Neutrophil (primary cell): ENCODE data around the gene EYS.
A peak's percentile ranks its signal among the peaks of the same experiment; 100 is the strongest.

Source experiments
- H3K27ac ChIP-seq: fragments of 200-600 bp; sonication (generic); 2 replicates; pipeline ENCODE4 v1.5.1; 2016; ENCODE audit warnings: mild to moderate bottlenecking, moderate library complexity
- H3K27me3 ChIP-seq: fragments of 200-600 bp; sonication (generic); 2 replicates; pipeline ENCODE4 v1.6.0; 2016; ENCODE audit warnings: mild to moderate bottlenecking
- H3K36me3 ChIP-seq: fragments of 200-600 bp; sonication (generic); 2 replicates; pipeline ENCODE4 v1.5.1; 2017
- H3K4me1 ChIP-seq, 2 experiments: fragments of 200-600 bp in 1 of 2; sonication (generic) in 1 of 2; 1 replicate in 1 of 2; 2 replicates in 1 of 2; pipeline versions ENCODE4 v1.5.1 to v1.6.1; 2013 to 2016; ENCODE audit warnings: low read depth in 1 of 2, low read length in 1 of 2, mild to moderate bottlenecking in 1 of 2, moderate library complexity in 1 of 2; ENCODE audit not compliant: control insufficient read depth in 1 of 2, insufficient read depth in 1 of 2
- H3K4me3 ChIP-seq, 2 experiments: fragments of 200-600 bp in 1 of 2; sonication (generic) in 1 of 2; 1 replicate in 1 of 2; 2 replicates in 1 of 2; pipeline ENCODE4 v1.5.1; 2013 to 2016; ENCODE audit warnings: low read depth in 1 of 2, low read length in 1 of 2, mild to moderate bottlenecking in 1 of 2, moderate library complexity in 1 of 2
- H3K9me3 ChIP-seq: fragments of 200-600 bp; sonication (generic); 2 replicates; pipeline ENCODE4 v1.5.1; 2016
- TF ChIP-seq, protein P1 (sequence below): fragments of 200-600 bp; sonication (generic); IDR thresholded peaks from 2 replicates; pipeline ENCODE4 v1.5.1; 2016; ENCODE audit warnings: antibody characterized with exemption

The EYS gene

DNA sequence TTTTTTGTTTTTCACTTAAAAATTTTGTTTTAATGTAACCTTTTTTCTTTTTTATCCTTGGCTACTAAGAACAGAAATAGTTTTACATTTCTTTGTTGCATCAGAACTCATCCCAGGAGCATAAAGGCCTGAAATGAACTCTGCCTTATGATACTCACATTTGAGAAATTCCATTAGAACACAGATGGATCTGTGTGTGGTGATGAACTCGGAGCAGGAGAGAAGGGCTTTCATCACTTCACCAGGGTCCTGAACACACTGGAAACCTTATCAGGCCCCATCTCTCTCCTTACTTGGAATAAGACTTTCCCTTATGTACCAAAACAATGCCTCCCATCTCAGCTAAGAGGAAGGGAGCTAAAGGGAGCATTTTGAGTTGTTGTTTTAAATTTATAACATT is 1932.1 kb downstream of the EYS start:
- H3K4me3 ChIP-seq, result no peak overlapping the region
- TF ChIP-seq, protein P1, sequence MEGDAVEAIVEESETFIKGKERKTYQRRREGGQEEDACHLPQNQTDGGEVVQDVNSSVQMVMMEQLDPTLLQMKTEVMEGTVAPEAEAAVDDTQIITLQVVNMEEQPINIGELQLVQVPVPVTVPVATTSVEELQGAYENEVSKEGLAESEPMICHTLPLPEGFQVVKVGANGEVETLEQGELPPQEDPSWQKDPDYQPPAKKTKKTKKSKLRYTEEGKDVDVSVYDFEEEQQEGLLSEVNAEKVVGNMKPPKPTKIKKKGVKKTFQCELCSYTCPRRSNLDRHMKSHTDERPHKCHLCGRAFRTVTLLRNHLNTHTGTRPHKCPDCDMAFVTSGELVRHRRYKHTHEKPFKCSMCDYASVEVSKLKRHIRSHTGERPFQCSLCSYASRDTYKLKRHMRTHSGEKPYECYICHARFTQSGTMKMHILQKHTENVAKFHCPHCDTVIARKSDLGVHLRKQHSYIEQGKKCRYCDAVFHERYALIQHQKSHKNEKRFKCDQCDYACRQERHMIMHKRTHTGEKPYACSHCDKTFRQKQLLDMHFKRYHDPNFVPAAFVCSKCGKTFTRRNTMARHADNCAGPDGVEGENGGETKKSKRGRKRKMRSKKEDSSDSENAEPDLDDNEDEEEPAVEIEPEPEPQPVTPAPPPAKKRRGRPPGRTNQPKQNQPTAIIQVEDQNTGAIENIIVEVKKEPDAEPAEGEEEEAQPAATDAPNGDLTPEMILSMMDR, result no peak
- no peaks in the 10 kb centered on the region for H3K4me1 ChIP-seq
- H3K9me3 ChIP-seq, result no peaks in the 10 kb centered on the region
- H3K36me3 ChIP-seq, result no peaks in the 10 kb centered on the region
- H3K27ac ChIP-seq, result no peak overlapping the region
- H3K27me3 ChIP-seq, result no peaks in the 10 kb centered on the region

DNA sequence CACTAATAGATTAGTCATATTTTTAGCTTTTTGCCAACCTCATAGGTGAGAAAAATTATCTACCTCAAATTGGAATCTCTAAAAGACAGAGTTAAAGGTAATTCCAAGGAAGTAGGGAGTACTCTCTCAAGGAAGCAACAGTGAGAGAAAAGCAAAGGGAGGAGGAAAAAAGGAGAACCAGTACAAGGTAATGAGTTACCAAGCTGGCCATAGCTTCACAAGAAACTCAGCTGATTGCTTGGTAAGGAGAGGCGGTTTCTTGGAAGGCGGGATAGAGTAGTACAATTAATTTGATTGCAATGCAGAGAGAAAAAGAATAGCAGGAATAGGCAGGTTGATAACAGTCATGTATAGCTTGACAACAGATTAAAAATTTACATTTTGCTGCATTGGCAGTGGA is 1933.8 kb downstream of the EYS start:
- TF ChIP-seq, protein P1, result no peak

DNA sequence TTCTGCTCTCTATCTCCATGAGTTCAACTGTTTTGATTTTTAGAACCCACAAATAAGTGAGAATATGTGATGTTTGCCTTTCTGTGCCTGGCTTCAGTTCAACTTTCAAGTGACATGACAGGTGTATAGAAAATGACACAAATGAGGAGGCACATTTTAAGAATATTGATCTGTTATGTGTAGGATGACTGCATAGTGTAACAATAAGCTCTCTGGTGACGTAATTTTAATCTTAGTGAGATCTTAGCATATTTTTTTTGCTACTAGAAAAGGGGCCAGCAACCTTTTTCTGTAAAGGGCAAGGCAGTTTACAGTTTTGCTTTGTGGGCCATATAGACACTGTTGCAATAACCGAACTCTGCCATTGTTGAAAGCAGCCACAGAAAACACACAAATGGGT is 1941.2 kb downstream of the EYS start:
- TF ChIP-seq, protein P1, result no peak
- no peak overlapping the region for H3K27ac ChIP-seq
- no peaks in the 10 kb centered on the region for H3K9me3 ChIP-seq
- no peaks in the 10 kb centered on the region for H3K36me3 ChIP-seq
- no peaks in the 10 kb centered on the region for H3K27me3 ChIP-seq
- H3K4me1 ChIP-seq, result no peaks in the 10 kb centered on the region
- no peak overlapping the region for H3K4me3 ChIP-seq

More for the DNA sequence above, 1933.8 kb downstream of the EYS start:
- no peak overlapping the region for H3K27ac ChIP-seq
- no peaks in the 10 kb centered on the region for H3K4me1 ChIP-seq
- no peaks in the 10 kb centered on the region for H3K9me3 ChIP-seq
- no peaks in the 10 kb centered on the region for H3K27me3 ChIP-seq
- H3K36me3 ChIP-seq, result no peaks in the 10 kb centered on the region
- no peak overlapping the region for H3K4me3 ChIP-seq

DNA sequence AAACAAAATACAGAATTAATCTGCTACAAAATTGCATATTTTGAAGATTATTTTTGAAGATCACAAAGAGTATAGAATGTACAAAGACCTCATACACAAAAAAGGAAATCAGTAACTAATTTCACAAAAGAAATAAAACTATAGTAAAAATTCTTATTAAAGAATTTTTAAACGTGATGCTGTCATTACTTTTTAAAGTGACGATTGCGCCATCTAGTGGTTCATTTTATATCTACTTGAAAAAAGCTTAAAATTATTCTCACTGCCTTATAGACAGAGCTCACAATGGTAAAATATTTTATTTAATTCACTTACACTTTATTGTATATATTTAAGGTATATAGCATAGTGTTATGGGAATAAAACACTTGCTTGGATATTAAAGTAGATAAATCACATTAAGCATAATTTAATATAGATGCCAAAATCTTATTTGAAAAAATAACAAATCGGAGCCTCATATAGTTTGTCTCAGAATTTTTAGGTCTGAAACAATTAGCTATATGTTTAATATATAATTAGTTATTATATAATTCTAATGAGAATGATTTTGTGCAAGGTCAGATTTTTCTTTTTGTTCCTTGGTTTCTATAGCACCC is 1942.6 kb downstream of the EYS start:
- TF ChIP-seq, protein P1, result peak; percentile 64
- no peak overlapping the region for H3K27ac ChIP-seq
- H3K4me1 ChIP-seq, result no peaks in the 10 kb centered on the region
- H3K27me3 ChIP-seq, result no peaks in the 10 kb centered on the region
- H3K4me3 ChIP-seq, result no peak overlapping the region
- H3K36me3 ChIP-seq, result no peaks in the 10 kb centered on the region
- no peaks in the 10 kb centered on the region for H3K9me3 ChIP-seq

DNA sequence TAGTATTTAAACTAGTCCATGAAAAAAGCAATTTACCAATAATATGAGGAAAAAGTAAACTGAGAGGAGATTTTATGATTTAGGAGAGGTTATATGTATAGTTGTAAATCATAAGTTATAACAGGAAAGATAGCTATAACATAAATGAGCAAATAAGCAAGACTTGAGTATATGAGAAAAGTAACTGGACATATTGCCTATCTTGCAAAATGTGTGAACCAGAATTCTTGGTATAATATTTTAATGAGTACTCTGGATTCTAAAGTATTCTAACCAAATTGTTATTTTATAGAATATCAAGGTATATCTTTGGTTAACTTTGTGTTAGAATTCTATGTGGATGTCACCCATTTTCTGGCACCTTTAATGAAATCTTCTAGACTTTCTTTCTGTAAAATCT is 1946.8 kb downstream of the EYS start:
- H3K4me3 ChIP-seq, result no peak overlapping the region
- H3K4me1 ChIP-seq, result no peaks in the 10 kb centered on the region
- no peak overlapping the region for H3K27ac ChIP-seq
- no peaks in the 10 kb centered on the region for H3K27me3 ChIP-seq
- H3K36me3 ChIP-seq, result no peaks in the 10 kb centered on the region
- TF ChIP-seq, protein P1, result no peak
- H3K9me3 ChIP-seq, result no peaks in the 10 kb centered on the region
